H9 (cell line): ENCODE results near the gene EPHB6. TPM values are rescaled to one million over a fixed set of nuclear protein-coding genes. Genes with fewer than 3 reads are reported as not detected.
A peak's percentile ranks its signal among the peaks of the same experiment; 100 is the strongest.

ENCODE experiments used
- DNase-seq: peaks from one replicate; pipeline ENCODE4 v3.0.0-alpha.2; 2017
- H2AFZ ChIP-seq: one replicate; pipeline ENCODE4 v1.6.1; 2013; ENCODE audit warnings: mild to moderate bottlenecking, low read length, control low read depth, moderate library complexity
- H2AK5ac ChIP-seq: 2 replicates; pipeline ENCODE4 v1.6.1; 2013; ENCODE audit warnings: low read length, control low read depth, mixed read lengths; ENCODE audit not compliant: insufficient read length
- H2BK120ac ChIP-seq: one replicate; pipeline ENCODE4 v1.6.1; 2013; ENCODE audit warnings: low read depth, mild to moderate bottlenecking, low read length, control low read depth, inconsistent platforms; ENCODE audit not compliant: poor library complexity, severe bottlenecking
- H2BK12ac ChIP-seq: 2 replicates; pipeline ENCODE4 v1.6.1; 2013; ENCODE audit warnings: low read length, control low read depth, mixed read lengths, low read depth; ENCODE audit not compliant: insufficient read length
- H2BK15ac ChIP-seq: 2 replicates; pipeline ENCODE4 v1.6.1; 2013; ENCODE audit warnings: low read depth, low read length, control low read depth
- H2BK20ac ChIP-seq: one replicate; pipeline ENCODE4 v1.6.1; 2013; ENCODE audit warnings: low read depth, mild to moderate bottlenecking, low read length, control low read depth, inconsistent platforms; ENCODE audit not compliant: poor library complexity, severe bottlenecking
- H2BK5ac ChIP-seq: 2 replicates; pipeline ENCODE4 v1.6.1; 2013; ENCODE audit warnings: low read length, control low read depth, mixed read lengths; ENCODE audit not compliant: insufficient read length
- H3K14ac ChIP-seq: 2 replicates; pipeline ENCODE4 v1.6.1; 2013; ENCODE audit warnings: low read length, control low read depth; ENCODE audit not compliant: insufficient read depth
- H3K18ac ChIP-seq: 2 replicates; pipeline ENCODE4 v1.6.1; 2013; ENCODE audit warnings: low read depth, mild to moderate bottlenecking, mixed read lengths, low read length, control low read depth; ENCODE audit not compliant: insufficient read length
- H3K23ac ChIP-seq: 2 replicates; pipeline ENCODE4 v1.6.1; 2013; ENCODE audit warnings: low read length, control low read depth, mixed read lengths, low read depth; ENCODE audit not compliant: insufficient read length
- H3K23me2 ChIP-seq: 2 replicates; pipeline ENCODE4 v1.6.1; 2013; ENCODE audit warnings: low read depth, mild to moderate bottlenecking, mixed read lengths, low read length, control low read depth; ENCODE audit not compliant: insufficient read length, poor library complexity, severe bottlenecking
- H3K27ac ChIP-seq: 2 replicates; pipeline ENCODE4 v1.5.1; 2013; ENCODE audit warnings: low read length, control low read depth, mixed read lengths, low read depth; ENCODE audit not compliant: insufficient read length
- H3K27me3 ChIP-seq: 2 replicates; pipeline ENCODE4 v1.6.1; 2013; ENCODE audit warnings: low read length, control low read depth, inconsistent platforms; ENCODE audit not compliant: insufficient read depth
- H3K4ac ChIP-seq: 2 replicates; pipeline ENCODE4 v1.6.1; 2013; ENCODE audit warnings: low read depth, mild to moderate bottlenecking, control low read depth, inconsistent platforms, low read length, moderate library complexity
- H3K4me1 ChIP-seq: 2 replicates; pipeline ENCODE4 v1.6.1; 2013; ENCODE audit warnings: low read length, control low read depth, inconsistent platforms; ENCODE audit not compliant: insufficient read depth
- H3K4me2 ChIP-seq: 2 replicates; pipeline ENCODE4 v1.6.1; 2013; ENCODE audit warnings: low read length, control low read depth, mixed read lengths; ENCODE audit not compliant: insufficient read length, insufficient read depth
- H3K56ac ChIP-seq: 2 replicates; pipeline ENCODE4 v1.6.1; 2013; ENCODE audit warnings: low read depth, mild to moderate bottlenecking, mixed read lengths, low read length, control low read depth; ENCODE audit not compliant: insufficient read length
- H3K79me1 ChIP-seq: 2 replicates; pipeline ENCODE4 v1.6.1; 2013; ENCODE audit warnings: low read depth, mild to moderate bottlenecking, moderate library complexity, low read length, control low read depth, inconsistent platforms; ENCODE audit not compliant: insufficient read depth, poor library complexity, severe bottlenecking
- H3K79me2 ChIP-seq: 2 replicates; pipeline ENCODE4 v1.6.1; 2013; ENCODE audit warnings: low read length, control low read depth, inconsistent platforms; ENCODE audit not compliant: insufficient read depth
- H3K9ac ChIP-seq: 2 replicates; pipeline ENCODE4 v1.6.1; 2013; ENCODE audit warnings: low read length, control low read depth, mixed read lengths; ENCODE audit not compliant: insufficient read length; ENCODE audit errors: extremely low read depth
- H3K9me3 ChIP-seq: one replicate; pipeline ENCODE4 v1.6.1; 2013; ENCODE audit warnings: low read depth, low read length, inconsistent platforms; ENCODE audit not compliant: control insufficient read depth
- H3T11ph ChIP-seq: one replicate; pipeline ENCODE4 v1.6.1; 2013; ENCODE audit warnings: mild to moderate bottlenecking, low read length, control low read depth, inconsistent platforms
- H4K20me1 ChIP-seq: one replicate; pipeline ENCODE4 v1.6.1; 2013; ENCODE audit not compliant: control insufficient read depth, insufficient read length, insufficient read depth
- H4K5ac ChIP-seq: 2 replicates; pipeline ENCODE4 v1.6.1; 2013; ENCODE audit warnings: low read depth, mild to moderate bottlenecking, mixed read lengths, low read length, control low read depth; ENCODE audit not compliant: insufficient read length
- H4K8ac ChIP-seq: replicated peaks from 2 replicates; pipeline ENCODE4 v1.6.1; 2013; ENCODE audit warnings: low read length, control low read depth, mixed read lengths, low read depth; ENCODE audit not compliant: insufficient read length
- H4K91ac ChIP-seq: 2 replicates; pipeline ENCODE4 v1.6.1; 2013; ENCODE audit warnings: low read depth, mild to moderate bottlenecking, moderate library complexity, mixed read lengths, low read length, control low read depth; ENCODE audit not compliant: insufficient read length
- H3K27ac Mint-ChIP-seq, 3 experiments: 2 replicates in 2 of 3; 3 replicates in 1 of 3; pipeline ENCODE4 v1.8.0; 2020 to 2021; ENCODE audit warnings: mixed read lengths in 3 of 3, mild to moderate bottlenecking in 1 of 3, moderate library complexity in 1 of 3
- H3K27me3 Mint-ChIP-seq: 2 replicates; pipeline ENCODE4 v1.8.0; 2021; ENCODE audit warnings: low read depth, mild to moderate bottlenecking, moderate library complexity, mixed read lengths
- H3K36me3 Mint-ChIP-seq, 3 experiments: 2 replicates in 2 of 3; 3 replicates in 1 of 3; pipeline ENCODE4 v1.8.0; 2020 to 2021; ENCODE audit warnings: low read depth in 3 of 3, mixed read lengths in 3 of 3; ENCODE audit not compliant: insufficient read depth in 1 of 3
- H3K4me1 Mint-ChIP-seq, 2 experiments: 2 replicates each; pipeline ENCODE4 v1.8.0; 2020; ENCODE audit warnings: mixed read lengths in 2 of 2
- H3K4me3 Mint-ChIP-seq, 2 experiments: 2 replicates in 1 of 2; 3 replicates in 1 of 2; pipeline ENCODE4 v1.8.0; 2020 to 2021; ENCODE audit warnings: mild to moderate bottlenecking in 2 of 2, mixed read lengths in 2 of 2, moderate library complexity in 1 of 2
- H3K9me3 Mint-ChIP-seq, 2 experiments: 2 replicates in 1 of 2; 3 replicates in 1 of 2; pipeline ENCODE4 v1.8.0; 2020; ENCODE audit warnings: mild to moderate bottlenecking in 2 of 2, mixed read lengths in 2 of 2, moderate library complexity in 1 of 2
- CTCF ChIP-seq: fragments of 200-600 bp; sonication (generic); conservative IDR thresholded peaks from 3 replicates; pipeline ENCODE4 v1.8.0; 2021; ENCODE audit warnings: antibody characterized with exemption, mild to moderate bottlenecking
- WGBS: extraction: QIAGEN DNeasy Blood & Tissue Kit; methylation state at CpG from one replicate; pipeline ENCODE4 v1.1.7; 2013; ENCODE audit warnings: missing lambda C conversion rate, low lambda C conversion rate, mixed read lengths; ENCODE audit not compliant: insufficient read length; ENCODE audit errors: extremely low coverage; 5-methylcytosine and 5-hydroxymethylcytosine counted together
- total RNA-seq: library from RNA; stranded (reverse); gene quantifications from 2 replicates; pipeline ENCODE4 v1.2.1, GENCODE V29; 2021

Gene EPHB6
- total RNA-seq, 1 experiment from 2014 or later, result 9.7 TPM

DNA sequence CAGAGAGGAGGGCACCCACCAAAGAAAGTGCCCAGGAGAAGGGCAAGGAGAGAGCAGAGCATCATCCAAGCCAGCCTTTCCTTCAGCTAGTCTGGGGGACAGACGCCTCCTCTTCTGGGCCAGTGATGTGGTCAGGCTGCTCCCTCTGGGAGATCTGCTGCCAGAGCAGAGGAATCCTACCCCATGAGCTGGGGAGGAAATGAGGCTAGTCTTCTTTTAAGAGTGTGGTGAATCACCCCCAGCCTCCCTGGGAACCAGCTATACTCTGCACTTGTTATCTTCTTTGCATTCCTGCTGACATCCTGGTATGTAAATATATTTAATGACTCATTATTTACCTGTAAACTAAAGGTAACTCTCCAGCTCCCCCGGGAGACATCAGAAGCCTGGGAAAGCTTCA, 41.6 kb upstream of the EPHB6 start:
- Histone ChIP-seq H3K27me3 (no peaks in the 10 kb centered on the region), H4K91ac (peak overlapping the region; percentile 20), H4K5ac (peak overlapping the region; percentile 13), H3K14ac (no peak overlapping the region), H3K79me1 (no peaks in the 10 kb centered on the region), H4K8ac (no peak overlapping the region), H3K4me1 (peaks cover 14% of the 10 kb centered on the region; the same call in 1 of the 2 replicates), H2AK5ac (no peak overlapping the region), H2BK12ac (peak overlapping the region; percentile 48), H2BK120ac (no peak overlapping the region), H3K79me2 (no peaks in the 10 kb centered on the region), H3K4me2 (peak overlapping the region; percentile 14), H3K23ac (no peak overlapping the region), H3K9ac (peak overlapping the region; percentile 27), H4K20me1 (no peaks in the 10 kb centered on the region), H2BK20ac (no peak overlapping the region), H3K23me2 (no peaks in the 10 kb centered on the region), H3T11ph (no peak overlapping the region), H2BK15ac (no peak overlapping the region), H3K56ac (no peak overlapping the region), H2AFZ (no peak overlapping the region), H3K18ac (peak overlapping the region; percentile 41), H3K27ac (peak overlapping the region; percentile 77), H2BK5ac (no peak overlapping the region), H3K4ac (no peak overlapping the region), H3K9me3 (no peaks in the 10 kb centered on the region)
- H3K9me3 Mint-ChIP-seq, result no peaks in the 10 kb centered on the region; a peak in 1 of 5 replicates
- H3K4me1 Mint-ChIP-seq, result peaks cover 33 to 41% of the 10 kb centered on the region in 2 experiments
- H3K36me3 Mint-ChIP-seq, result no peaks in the 10 kb centered on the region; a peak in 1 of 7 replicates
- no peak for TF ChIP-seq CTCF
- peak; percentile 85 for DNase-seq
- H3K4me3 Mint-ChIP-seq, result peak overlapping the region in 1 of 2 experiments; percentile 67; a peak in 3 of 5 replicates
- no CpG with 5 or more reads among the region's 2 CpGs for WGBS
- H3K27me3 Mint-ChIP-seq, result peaks cover 16% of the 10 kb centered on the region
- peak overlapping the region; percentile 81 to 97 (median 94) for H3K27ac Mint-ChIP-seq
